LNCaP clone FGC (cell line): ENCODE measurements around the gene STRN.
"Not testable (repeated sequence)": the region's sequence is repeated elsewhere in the genome, so short reads cannot be mapped to it uniquely, and the experiment has no call there.

Experiments used
- DNase-seq: peaks from one replicate; pipeline ENCODE4 v3.0.0-alpha.2; 2011; ENCODE audit warnings: low read depth
- H3K4me3 ChIP-seq: 2 replicates; pipeline ENCODE4 v1.5.1; 2011; ENCODE audit warnings: mild to moderate bottlenecking, low read depth, low read length, control low read depth
- TF ChIP-seq, protein P1 (sequence below): IDR thresholded peaks from 2 replicates; pipeline ENCODE4 v1.5.1; 2012; ENCODE audit warnings: mild to moderate bottlenecking; ENCODE audit not compliant: control insufficient read depth, insufficient read depth; ENCODE audit errors: extremely low read depth

STRN gene

DNA sequence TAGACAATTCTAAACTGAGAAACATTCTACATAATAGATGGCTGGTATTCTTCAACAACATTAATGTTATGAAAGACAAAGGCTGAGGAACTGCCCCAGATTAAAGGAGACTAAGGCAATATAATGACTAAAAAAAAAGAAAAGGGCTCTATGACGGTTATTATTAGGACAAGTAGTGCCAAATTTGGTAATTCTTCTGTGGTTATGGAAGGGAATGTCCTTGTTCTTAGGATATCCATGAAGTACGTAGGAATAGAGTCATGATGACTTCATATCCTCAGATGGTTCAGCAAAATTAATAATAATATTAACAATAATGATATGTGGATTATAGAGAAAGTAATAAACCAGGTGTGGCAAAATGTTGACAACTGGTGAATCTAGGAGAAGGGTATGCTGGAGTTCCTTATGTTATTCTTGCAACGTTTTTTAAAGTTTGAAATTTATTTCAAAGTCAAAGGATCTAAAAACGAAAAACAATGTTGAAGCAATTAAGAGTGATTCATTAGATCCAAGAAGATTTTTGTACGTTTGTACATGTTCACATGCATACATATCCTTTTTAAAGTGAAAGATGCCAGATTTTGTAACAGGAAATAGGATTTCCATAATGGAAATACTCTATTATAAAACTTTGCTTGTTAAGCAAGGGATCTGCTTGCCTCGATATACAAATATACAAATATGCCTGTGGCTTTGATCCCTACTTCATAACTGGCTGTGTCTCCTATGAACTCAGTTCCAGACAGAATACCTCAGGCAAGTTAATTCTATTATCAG, 27.7 kb upstream of the STRN start:
- no peak overlapping the region for H3K4me3 ChIP-seq
- TF ChIP-seq, protein P1, sequence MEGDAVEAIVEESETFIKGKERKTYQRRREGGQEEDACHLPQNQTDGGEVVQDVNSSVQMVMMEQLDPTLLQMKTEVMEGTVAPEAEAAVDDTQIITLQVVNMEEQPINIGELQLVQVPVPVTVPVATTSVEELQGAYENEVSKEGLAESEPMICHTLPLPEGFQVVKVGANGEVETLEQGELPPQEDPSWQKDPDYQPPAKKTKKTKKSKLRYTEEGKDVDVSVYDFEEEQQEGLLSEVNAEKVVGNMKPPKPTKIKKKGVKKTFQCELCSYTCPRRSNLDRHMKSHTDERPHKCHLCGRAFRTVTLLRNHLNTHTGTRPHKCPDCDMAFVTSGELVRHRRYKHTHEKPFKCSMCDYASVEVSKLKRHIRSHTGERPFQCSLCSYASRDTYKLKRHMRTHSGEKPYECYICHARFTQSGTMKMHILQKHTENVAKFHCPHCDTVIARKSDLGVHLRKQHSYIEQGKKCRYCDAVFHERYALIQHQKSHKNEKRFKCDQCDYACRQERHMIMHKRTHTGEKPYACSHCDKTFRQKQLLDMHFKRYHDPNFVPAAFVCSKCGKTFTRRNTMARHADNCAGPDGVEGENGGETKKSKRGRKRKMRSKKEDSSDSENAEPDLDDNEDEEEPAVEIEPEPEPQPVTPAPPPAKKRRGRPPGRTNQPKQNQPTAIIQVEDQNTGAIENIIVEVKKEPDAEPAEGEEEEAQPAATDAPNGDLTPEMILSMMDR, result no peak
- no peak for DNase-seq

DNA sequence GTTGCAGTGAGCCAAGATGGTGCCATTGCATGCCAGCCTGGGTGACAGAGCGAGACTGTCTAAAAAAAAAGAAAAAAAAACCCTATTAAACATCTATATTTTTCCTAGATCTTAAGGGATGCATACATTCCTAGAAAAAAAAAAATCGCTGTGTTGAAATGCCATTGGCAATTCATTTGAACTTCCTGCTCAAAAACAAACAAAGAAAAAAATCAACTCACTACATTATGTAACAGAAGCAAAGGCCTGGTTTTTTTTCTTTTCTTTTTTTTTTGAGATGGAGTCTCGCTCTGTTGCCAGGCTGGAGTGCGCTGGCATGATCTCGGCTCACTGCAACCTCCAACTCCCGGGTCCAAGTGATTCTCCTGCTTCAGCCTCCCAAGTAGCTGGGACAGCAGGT, 21.7 kb upstream of the STRN start:
- no peak overlapping the region for H3K4me3 ChIP-seq
- TF ChIP-seq, protein P1, result no peak
- no peak for DNase-seq

DNA sequence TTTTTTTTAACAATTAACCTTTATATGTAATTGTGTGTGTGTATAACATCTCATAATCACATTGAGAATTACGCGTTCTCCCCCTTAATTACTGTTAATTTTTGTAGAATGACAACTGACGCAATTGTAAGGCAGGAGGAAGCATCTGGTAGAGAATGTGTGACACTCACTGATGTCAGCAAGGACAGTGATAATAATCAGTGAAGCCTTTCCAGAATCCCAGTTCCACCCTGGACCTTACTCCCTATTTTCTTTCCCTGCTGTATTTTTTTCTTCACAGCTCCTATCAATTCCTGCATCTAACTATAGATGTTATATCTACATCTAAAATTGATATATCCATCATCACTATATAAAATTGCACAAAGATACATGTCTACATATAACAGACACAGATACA, 16.1 kb upstream of the STRN start:
- TF ChIP-seq, protein P1, result no peak
- H3K4me3 ChIP-seq, result no peak overlapping the region
- DNase-seq, result no peak

DNA sequence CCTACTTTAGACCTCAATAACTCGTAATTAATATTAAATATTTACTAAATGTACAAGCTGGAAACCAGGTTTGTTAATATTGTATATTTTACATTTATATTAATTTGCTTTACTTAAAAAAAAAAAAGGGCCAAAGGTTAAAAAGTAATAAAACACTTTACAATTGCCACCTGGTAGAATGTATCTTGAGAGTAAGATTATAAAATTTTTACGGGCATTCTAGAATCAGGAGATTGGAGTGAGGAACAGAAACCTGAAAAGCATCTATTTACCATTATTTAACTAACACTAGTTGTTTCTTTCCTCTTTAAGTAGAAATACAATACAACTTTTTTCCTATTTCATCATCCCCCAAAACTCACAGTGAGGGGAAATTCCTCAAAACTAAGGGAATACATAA, 15.6 kb upstream of the STRN start:
- H3K4me3 ChIP-seq, result no peak overlapping the region
- TF ChIP-seq, protein P1, result no peak

DNA sequence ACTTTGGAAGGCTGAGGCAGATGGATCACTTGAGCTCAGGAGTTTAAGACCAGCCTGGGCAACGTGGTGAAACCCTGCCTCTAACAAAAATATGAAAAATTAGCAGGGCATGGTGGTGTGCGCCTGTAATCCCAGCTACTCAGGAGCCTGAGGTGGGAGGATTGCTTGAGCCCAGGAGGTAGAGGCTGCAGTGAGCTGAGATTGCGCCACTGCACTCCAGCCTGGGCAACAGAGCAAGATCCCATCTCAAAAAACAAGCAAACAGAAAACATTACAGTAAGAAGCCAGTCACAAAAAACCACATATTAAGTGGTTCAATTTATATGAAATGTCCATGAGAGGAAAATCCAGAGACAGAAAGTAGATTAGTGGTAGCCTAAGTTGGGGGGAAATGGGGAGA, 12.7 kb upstream of the STRN start:
- not testable (repeated sequence) for H3K4me3 ChIP-seq, DNase-seq

More for the DNA sequence above, 15.6 kb upstream of the STRN start:
- DNase-seq, result peak; percentile 62

DNA sequence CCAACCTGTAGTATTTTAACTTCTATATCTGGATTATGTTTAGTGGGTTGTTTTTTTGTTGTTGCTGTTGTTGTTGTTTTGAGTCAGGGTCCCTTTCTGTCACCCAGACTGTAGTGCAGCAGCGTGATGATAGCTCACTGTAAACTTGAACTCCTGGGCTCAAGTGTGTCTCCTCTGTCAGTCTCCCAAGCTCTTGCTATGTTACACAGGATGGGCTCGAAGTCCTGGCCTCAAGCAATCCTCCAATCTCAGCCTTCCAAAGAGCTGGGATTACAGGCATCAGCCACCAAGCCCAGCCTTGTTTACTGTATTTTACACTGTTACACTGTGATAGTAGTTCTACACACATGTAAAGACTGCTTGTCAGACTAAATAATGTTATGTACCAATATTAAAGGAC, 9.7 kb upstream of the STRN start:
- H3K4me3 ChIP-seq, result no peak overlapping the region
- no peak for DNase-seq
- TF ChIP-seq, protein P1, result no peak

DNA sequence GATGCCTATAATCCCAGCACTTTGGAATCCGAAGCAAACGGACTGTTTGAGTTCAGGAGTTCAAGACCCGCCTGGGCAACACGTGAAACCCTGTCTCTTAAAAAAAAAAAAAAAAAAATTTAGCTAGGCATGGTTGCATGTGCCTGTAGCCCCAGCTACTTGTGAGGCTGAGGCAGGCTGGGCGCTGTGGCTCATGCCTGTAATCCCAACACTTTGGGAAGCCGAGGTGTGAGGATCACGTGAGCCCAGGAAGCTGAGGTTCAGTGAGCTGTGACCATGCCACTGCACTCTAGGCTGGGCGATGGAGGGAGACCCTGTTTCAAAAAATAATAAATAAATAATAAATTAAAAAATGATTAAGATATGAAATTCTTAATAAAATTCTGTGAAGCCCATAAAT, 9.0 kb upstream of the STRN start:
- DNase-seq, result no peak
- TF ChIP-seq, protein P1, result no peak
- H3K4me3 ChIP-seq, result no peak overlapping the region
